Measurements from ENCODE around the gene PRCC.
"Not testable (repeated sequence)": the region's sequence is repeated elsewhere in the genome, so short reads cannot be mapped to it uniquely, and the experiment has no call there.

The PRCC gene

GRCh38 chr1:156756355-156756754, 11.0 kb upstream of the PRCC start:
- no peak for DNase-seq (ENCODE audit: low read depth)
- H3K4me3 ChIP-seq (ENCODE audit: low read depth, low read length), result no peak overlapping the region

DNA sequence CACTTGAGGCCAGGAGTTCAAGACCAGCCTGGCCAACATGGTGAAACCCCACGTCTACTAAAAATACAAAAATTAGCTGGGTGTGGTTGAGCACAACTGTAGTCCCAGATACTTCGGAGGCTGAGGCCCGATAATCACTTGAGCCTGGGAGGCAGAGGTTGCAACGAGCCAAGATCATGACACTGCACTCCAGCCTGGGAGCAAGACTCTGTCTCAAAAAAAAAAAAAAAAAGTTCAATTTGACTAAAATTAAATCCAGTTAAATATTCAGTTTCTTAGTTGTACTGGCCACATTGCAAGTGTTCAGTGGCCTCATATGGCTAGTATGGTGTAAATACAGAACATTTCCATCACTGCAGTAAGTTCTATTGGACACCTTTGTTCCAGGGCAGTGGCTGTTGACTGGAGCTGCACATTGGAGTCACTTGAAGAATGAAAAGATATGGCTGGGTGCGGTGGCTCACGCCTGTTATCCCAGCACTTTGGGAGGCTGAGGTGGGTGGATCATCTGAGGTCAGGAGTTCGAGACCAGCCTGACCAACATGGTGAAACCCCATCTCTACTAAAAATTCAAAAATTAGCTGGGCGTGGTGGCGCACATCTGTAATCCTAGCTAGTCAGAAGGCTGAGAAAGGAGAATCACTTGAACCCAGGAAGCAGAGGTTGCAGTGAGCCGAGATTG, 9.6 kb upstream of the PRCC start:
- DNase-seq (ENCODE audit: low read depth); H3K4me3 ChIP-seq (ENCODE audit: low read depth, low read length): not testable (repeated sequence)

GRCh38 chr1:156760092-156760795, 7.1 kb upstream of the PRCC start:
- DNase-seq (ENCODE audit: low read depth), result no peak
- no peak overlapping the region for H3K4me3 ChIP-seq (ENCODE audit: low read depth, low read length)

DNA sequence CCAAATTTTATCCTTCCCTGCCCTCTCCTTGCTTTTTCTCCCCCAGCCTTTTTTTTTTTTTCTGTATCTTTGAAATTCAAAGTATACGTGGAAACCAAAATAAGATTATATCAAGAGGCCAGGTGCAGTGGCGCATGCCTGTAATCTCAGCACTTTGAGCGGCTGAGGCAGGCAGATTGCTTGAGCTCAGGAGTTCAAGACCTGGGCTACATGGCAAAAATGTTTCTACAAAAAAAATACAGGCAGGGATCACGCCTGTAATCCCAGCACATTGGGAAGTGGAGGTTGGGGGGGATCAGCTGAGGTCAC, 6.6 kb upstream of the PRCC start:
- no peak for DNase-seq (ENCODE audit: low read depth)
- no peak overlapping the region for H3K4me3 ChIP-seq (ENCODE audit: low read depth, low read length)

GRCh38 chr1:156765136-156765535, 2.2 kb upstream of the PRCC start:
- not testable (repeated sequence) for H3K4me3 ChIP-seq (ENCODE audit: low read depth, low read length)

DNA sequence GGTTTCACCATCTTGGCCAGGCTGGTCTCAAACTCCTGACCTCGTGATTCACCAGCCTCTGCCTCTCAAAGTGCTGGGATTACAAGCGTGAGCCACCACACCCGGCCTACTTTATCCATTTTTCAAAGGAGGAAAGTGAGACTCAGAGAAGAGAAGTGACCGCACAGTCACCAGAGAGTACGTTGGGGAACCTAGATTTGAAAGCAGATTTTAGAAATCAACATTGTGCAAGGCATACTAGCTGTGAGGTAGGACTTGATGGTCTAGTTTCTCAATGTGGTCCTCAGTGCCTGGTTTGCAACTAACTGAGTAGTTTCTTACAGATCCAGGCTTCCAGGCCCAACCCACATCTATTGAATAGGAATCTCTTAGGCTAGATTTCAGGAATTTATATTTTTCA, 1.7 kb upstream of the PRCC start:
- DNase-seq (ENCODE audit: low read depth), result no peak
- no peak overlapping the region for H3K4me3 ChIP-seq (ENCODE audit: low read depth, low read length)

More at GRCh38 chr1:156765136-156765535, 2.2 kb upstream of the PRCC start:
- not testable (repeated sequence) for DNase-seq (ENCODE audit: low read depth)

DNA sequence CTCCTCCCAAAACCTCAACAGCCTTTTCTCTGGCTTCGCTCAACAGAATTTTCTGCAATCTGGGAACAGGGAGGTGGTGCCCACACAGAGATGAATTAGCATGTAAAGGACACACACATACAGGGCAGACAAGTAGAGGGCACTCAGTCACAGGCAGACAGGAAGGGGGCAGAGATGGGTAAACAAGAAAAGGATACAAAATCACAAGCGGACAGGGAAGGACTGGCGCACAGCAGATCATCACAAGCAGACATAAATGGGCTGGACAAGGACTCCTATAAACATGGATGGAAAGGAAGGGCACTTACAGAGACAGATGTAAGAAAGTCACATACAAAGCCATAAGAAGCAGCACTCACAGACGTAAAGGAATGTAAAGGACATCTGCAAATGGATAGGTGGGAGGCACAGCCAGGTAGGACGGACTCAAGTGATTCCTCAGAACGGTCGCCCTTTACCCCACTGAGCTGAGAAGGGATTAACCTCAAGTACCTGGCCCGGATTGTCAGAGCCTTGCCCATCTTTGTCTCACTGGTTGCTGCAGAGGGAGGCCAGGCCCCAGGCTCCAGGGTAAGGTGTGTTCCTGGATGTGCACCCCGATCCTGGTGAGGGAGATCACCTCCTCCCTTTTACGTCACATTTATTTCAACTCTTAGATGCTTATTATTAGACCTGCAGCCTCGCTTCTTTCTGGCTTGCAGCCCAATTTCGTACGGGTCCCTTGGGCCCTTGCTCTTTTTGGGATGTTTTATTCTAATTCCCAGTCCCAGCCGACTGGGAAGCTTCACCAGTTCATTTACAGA, 836 bp upstream of the PRCC start:
- H3K4me3 ChIP-seq (ENCODE audit: low read depth, low read length), result peak overlapping the region; percentile 96
- no peak for DNase-seq (ENCODE audit: low read depth)

- DNase-seq (ENCODE audit: low read depth), result no peak
- H3K4me3 ChIP-seq (ENCODE audit: low read depth, low read length), result peak overlapping the region; percentile 96
Measured at GRCh38 chr1:156767879-156768604, 707 bp downstream of the PRCC start.

- DNase-seq (ENCODE audit: low read depth), result no peak
- H3K4me3 ChIP-seq (ENCODE audit: low read depth, low read length), result peak overlapping the region; percentile 96
Measured at GRCh38 chr1:156768610-156769295, 1.4 kb downstream of the PRCC start.

DNA sequence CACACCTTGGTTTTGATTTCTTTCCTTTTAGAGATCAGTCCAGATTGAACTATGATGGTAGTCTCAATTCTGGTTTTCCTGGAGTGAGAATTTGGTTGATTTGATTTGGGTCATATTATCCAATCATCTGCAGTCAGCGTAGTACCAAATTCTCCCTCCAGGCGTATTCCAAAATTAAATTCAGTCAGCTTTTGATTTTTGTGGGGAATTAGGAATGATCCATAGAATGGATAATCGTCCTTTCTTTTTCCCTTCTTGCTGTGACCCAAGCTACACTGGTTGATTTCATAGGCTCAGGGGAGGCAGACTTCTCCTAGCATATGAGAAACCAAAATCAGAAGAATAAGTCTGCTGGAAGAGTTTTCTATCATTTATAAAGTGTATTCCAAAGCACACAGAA, 4.9 kb downstream of the PRCC start:
- no peak for DNase-seq (ENCODE audit: low read depth)
- no peak overlapping the region for H3K4me3 ChIP-seq (ENCODE audit: low read depth, low read length)

GRCh38 chr1:156772728-156773497, 5.6 kb downstream of the PRCC start:
- no peak for DNase-seq (ENCODE audit: low read depth)
- no peak overlapping the region for H3K4me3 ChIP-seq (ENCODE audit: low read depth, low read length)

- no peak overlapping the region for H3K4me3 ChIP-seq (ENCODE audit: low read depth, low read length)
- DNase-seq (ENCODE audit: low read depth), result no peak
Measured at GRCh38 chr1:156773607-156774006, 6.3 kb downstream of the PRCC start.

- H3K4me3 ChIP-seq (ENCODE audit: low read depth, low read length), result no peak overlapping the region
- no peak for DNase-seq (ENCODE audit: low read depth)
Measured at GRCh38 chr1:156775799-156776198, 8.5 kb downstream of the PRCC start.

GRCh38 chr1:156776942-156777341, 9.6 kb downstream of the PRCC start:
- H3K4me3 ChIP-seq (ENCODE audit: low read depth, low read length), result no peak overlapping the region
- no peak for DNase-seq (ENCODE audit: low read depth)

GRCh38 chr1:156777573-156777972, 10.2 kb downstream of the PRCC start:
- H3K4me3 ChIP-seq (ENCODE audit: low read depth, low read length), result no peak overlapping the region
- no peak for DNase-seq (ENCODE audit: low read depth)

GRCh38 chr1:156781585-156782186, 14.4 kb downstream of the PRCC start:
- peak; percentile 41 for DNase-seq (ENCODE audit: low read depth)
- no peak overlapping the region for H3K4me3 ChIP-seq (ENCODE audit: low read depth, low read length)

- no peak for DNase-seq (ENCODE audit: low read depth)
Measured at GRCh38 chr1:156785458-156785857, 18.1 kb downstream of the PRCC start.

DNA sequence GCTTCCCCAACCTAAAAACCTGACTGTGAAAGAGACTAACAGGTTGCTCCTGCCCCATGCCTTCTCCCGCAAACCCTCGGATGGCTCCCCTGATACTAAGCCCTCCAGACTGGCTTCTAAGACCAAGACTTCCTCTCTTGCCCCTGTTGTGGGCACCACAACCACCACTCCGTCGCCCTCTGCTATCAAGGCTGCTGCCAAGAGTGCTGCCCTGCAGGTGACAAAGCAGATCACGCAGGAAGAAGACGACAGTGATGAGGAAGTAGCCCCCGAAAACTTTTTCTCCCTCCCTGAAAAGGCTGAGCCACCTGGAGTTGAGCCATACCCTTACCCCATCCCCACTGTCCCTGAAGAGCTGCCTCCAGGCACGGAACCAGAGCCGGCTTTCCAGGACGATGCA, 19.3 kb downstream of the PRCC start:
- no peak for DNase-seq (ENCODE audit: low read depth)

More at GRCh38 chr1:156785458-156785857, 18.1 kb downstream of the PRCC start:
- no peak overlapping the region for H3K4me3 ChIP-seq (ENCODE audit: low read depth, low read length)

More for the DNA sequence above, 19.3 kb downstream of the PRCC start:
- H3K4me3 ChIP-seq (ENCODE audit: low read depth, low read length), result no peak overlapping the region
